GM12891 (cell line): Measurements from ENCODE around the gene ZNF587B.
"Not testable (repeated sequence)": the region's sequence is repeated elsewhere in the genome, so short reads cannot be mapped to it uniquely, and the experiment has no call there.

ENCODE experiments used
- DNase-seq: peaks from one replicate; pipeline ENCODE4 v3.0.0; 2011; ENCODE audit warnings: low spot score; ENCODE audit not compliant: insufficient read length
- FAIRE-seq: peaks from 2 replicates; lab custom pipeline; 2011; peaks lifted over from hg19 to GRCh38; lab: Jason Lieb, UNC
- PAX5 ChIP-seq: IDR thresholded peaks from 2 replicates; pipeline ENCODE4 v1.6.1; 2011; ENCODE audit warnings: low read length, moderate library complexity, mild to moderate bottlenecking; ENCODE audit not compliant: insufficient read depth, severe bottlenecking
- POLR2A ChIP-seq: IDR thresholded peaks from 2 replicates; pipeline ENCODE4 v1.6.1; 2011; ENCODE audit warnings: low read depth, low read length, control low read depth
- POLR2AphosphoS5 ChIP-seq: IDR thresholded peaks from 2 replicates; pipeline ENCODE4 v1.6.1; 2011; ENCODE audit warnings: low read depth, low read length, control low read depth
- POU2F2 ChIP-seq: IDR thresholded peaks from 2 replicates; pipeline ENCODE4 v1.6.1; 2011; ENCODE audit warnings: low read depth, mild to moderate bottlenecking, control low read depth, low read length, moderate library complexity
- SPI1 ChIP-seq: IDR thresholded peaks from 2 replicates; pipeline ENCODE4 v1.6.1; 2011; ENCODE audit warnings: low read depth, low read length, control low read depth
- TAF1 ChIP-seq: IDR thresholded peaks from 2 replicates; pipeline ENCODE4 v1.6.1; 2011; ENCODE audit warnings: low read depth, low read length, control low read depth

The ZNF587B gene

DNA sequence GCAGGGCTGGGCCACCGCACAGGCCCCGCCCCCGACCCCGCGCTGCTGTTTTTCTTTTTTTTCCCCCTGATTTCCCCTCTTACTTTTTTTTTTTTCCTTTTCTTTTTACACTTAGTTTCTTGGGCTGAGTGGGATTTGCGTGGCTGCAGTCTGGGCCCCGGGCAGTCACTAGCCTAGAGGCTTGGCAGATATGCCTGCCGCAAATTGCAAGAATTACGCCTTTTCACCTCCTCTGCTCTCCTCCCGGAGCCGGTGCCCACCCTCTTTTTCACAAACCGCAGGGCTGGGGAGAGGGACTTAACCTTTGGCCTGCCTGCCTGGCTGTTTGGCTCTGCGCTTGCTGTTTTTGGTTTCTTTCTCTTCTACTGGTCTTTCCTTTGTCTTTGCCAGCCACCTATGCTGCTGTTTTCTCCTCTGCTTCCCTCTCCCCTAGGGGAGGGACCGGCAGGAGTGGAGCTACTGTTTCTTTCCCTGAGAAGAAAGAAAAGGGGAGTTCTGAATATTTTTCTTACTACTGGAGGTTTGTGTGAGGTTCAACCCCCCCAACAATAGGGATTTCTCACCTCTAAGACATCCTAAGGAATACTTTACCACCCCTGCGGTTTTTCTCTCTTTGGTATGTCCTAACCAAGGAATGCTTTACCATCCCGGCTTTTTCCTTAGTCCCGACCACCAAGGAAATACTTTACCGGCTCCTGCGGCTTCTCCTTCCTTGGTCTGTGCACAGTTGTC lies 26.3 kb upstream of the ZNF587B start:
- no peak for DNase-seq
- no peak for FAIRE-seq
- TF ChIP-seq POLR2AphosphoS5, result no peak
- no peak for TF ChIP-seq TAF1
- no peak for TF ChIP-seq PAX5
- no peak for TF ChIP-seq SPI1
- no peak for TF ChIP-seq POLR2A
- TF ChIP-seq POU2F2, result no peak

DNA sequence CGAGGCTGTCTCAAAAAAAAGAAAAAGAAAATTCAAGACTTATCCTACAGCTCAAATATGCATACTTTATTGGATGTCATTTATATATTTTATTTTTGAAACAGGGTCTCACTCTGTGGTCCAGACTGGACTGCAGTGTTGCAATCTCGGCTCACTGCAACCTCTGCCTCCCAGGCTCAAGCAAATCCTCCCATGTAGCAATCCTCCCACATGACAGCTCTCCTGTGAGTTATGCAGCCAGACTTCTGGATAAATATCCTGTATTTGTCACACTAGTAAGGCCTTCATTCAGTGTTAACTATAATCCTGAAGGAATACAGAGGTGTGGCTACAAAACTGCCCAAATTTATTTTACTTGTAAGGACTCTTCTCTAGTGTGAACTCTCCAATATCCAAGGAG lies 22.6 kb upstream of the ZNF587B start:
- TF ChIP-seq POU2F2, result no peak
- no peak for TF ChIP-seq TAF1
- TF ChIP-seq POLR2AphosphoS5, result no peak
- TF ChIP-seq POLR2A, result no peak
- no peak for TF ChIP-seq SPI1
- no peak for TF ChIP-seq PAX5
- no peak for DNase-seq
- FAIRE-seq, result no peak

DNA sequence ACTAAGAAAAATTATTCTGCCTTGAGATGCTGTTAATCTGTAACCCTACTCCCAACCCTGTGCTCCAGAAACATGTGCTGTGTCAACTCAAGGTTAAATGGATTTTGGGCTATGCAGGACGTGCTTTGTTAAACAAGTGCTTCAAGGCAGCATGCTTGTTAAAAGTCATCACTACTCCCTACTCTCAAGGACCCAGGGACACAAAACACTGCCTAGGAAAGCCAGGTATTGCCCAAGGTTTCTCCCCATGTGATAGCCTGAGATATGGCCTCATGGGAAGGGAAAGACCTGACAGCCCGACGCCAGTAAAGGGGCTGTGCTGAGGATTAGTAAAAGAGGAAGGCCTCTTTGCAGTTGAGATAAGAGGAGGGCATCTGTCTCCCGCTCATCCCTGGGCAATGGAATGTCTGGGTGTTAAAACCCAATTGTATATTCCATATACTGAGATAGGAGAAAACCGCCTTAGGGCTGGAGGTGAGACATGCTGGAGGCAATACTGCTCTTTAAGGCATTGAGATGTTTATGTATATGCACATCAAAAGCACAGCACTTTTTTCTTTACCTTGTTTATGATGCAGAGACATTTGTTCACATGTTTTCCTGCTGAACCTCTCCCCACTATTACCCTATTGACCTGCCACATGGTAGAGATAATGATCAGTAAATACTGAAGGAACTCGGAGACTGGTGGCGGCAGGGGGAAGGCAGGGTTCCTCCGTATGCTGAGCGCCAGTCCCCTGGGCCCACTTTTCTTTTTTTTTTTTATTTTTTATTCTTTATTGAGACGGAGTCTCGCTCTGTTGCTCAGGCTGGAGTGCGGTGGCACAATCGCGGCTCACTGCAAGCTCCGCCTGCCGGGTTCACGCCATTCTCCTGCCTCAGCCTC lies 19.4 kb upstream of the ZNF587B start:
- not testable (repeated sequence) for FAIRE-seq

DNA sequence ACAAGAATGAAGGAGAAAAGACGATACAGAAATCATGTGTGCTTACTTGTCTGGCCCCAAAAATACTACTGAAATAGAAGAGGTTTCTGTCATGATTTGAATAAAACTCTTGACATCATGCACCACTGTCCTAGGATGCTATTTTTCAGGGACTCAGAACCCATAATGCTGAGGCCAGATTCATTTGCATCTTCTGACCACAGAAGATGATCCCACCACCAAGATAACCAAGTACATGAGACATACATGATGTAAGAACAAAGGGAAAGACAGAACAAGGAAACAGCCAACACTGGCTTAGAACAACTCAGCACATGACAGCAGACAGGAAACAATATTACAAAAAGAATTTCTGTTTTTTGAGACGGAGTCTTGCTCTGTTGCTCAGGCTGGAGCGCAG lies 17.9 kb upstream of the ZNF587B start:
- peak; percentile 41 for FAIRE-seq
- DNase-seq, result no peak
- TF ChIP-seq POLR2A (no peak), POLR2AphosphoS5 (no peak), POU2F2 (peak; percentile 88), TAF1 (no peak), SPI1 (no peak), PAX5 (no peak)

More for the DNA sequence above, 19.4 kb upstream of the ZNF587B start:
- not testable (repeated sequence) for DNase-seq

DNA sequence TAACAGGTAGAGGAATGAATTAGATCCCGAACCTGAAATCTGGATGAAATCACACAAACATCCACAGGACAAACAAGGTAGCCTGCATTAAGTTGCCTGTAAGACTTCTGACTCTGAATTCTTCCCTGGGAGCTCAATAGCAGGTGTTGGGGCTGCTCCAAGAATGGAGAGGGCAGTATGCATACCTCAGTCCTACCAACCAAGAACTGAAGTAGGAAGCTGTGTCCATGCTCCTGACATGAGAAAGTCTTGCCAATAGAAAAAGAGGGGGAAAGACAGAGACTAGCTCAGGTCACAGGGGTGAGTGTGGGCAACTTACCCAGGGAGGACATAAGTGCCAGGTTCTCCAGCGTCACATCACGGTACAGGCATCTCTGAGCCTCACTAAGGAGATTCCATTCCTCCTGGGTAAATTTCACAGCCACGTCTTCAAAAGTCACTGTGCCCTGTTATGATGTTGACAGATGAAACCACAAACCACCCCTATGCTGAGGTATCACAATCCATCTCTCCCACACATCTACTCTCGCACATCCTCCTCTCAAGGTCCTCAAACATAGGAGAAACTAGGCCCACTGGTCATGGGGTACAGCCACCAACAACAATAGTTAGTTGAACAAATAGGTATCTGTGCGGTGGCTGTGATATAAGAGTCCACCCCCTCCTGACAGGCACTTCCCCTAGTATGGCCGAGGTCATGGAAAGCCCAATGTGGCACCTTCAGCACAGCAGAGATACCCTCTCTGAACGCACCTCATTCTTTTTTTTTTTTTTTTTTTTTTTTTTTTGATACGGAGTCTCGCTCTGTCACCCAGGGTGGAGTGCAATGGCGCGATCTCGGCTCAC lies 16.9 kb upstream of the ZNF587B start:
- FAIRE-seq, result peak; percentile 28
- DNase-seq, result not testable (repeated sequence)

DNA sequence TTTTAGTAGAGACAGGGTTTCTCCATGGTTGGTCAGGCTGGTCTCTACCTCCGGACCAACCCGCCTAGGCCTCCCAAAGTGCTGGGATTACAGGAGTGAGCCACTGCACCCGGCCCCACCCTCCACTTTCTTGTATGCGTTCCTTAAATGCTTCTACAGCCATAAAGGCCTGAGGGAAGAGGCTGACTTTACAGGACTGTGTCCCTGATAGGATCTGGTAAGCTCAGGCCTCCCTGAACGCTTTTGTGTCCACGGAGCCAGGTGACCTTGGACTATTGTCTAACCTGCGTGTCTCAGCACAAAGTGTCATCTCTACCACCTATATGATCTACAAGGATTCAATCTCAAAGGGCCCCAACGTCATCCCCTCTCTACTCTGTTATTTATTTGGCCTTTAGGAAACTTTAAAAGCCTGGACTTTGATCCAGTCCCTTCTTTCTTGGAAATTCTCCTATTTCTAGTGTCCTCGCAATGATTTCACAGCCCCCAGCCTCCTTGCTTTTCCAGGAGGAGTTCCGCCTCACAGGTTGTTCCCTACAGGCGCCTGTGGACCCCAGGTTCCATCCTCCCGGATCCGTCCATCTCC lies 16.1 kb upstream of the ZNF587B start:
- no peak for FAIRE-seq
- no peak for DNase-seq
- TF ChIP-seq POLR2AphosphoS5 (no peak; the same call in 1 of the 2 replicates), POU2F2 (no peak), POLR2A (no peak), SPI1 (no peak), PAX5 (no peak), TAF1 (no peak)

DNA sequence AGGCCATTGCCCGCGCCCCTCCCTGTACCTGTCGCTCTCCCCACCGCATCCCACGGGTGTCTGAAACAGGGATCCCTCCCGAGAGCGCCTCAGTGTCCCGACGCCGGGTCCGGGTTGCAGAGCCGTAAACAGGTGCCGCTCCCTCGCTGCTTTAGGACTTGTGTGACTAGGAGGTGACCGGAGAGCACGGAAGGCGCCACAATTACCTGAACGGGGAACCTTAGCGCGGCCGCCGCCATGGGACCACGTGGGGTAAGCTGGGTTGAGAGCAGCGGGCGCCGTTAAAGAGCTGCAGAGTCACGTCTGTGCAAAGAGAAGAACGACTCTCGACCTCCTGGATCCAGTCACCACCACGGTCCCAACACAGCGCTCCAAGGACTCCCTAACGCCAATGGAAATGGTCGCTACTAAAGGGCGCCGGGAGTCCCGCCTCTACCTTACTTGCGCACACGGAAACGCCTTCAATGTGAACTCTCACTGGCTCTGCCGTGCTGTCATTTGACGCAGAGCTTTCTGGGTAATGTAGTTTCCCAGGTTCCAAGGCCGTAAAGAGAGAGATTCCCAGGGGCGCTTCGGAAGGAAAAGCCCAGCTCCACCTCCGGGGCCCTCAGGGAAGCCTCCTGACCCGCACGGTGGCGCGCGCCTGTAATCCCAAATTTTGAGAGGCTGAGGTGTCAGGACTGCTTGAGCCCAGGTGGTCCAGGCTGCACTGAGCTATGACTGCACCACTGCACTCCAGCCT lies 15.4 kb upstream of the ZNF587B start, which contains the start of gene ZNF552:
Gene ZNF552, minus strand, starts transcription at position 409 of the 742 bp plus-strand sequence. Its CDS starts 170 bp downstream, at position 239.
- DNase-seq (peak; percentile 64), FAIRE-seq (peak; percentile 75)
- TF ChIP-seq POU2F2 (peak; percentile 68; the same call in 1 of the 2 replicates), PAX5 (no peak), POLR2A (peak; percentile 73), POLR2AphosphoS5 (peak; percentile 86), SPI1 (no peak), TAF1 (peak; percentile 78; the same call in 1 of the 2 replicates)

DNA sequence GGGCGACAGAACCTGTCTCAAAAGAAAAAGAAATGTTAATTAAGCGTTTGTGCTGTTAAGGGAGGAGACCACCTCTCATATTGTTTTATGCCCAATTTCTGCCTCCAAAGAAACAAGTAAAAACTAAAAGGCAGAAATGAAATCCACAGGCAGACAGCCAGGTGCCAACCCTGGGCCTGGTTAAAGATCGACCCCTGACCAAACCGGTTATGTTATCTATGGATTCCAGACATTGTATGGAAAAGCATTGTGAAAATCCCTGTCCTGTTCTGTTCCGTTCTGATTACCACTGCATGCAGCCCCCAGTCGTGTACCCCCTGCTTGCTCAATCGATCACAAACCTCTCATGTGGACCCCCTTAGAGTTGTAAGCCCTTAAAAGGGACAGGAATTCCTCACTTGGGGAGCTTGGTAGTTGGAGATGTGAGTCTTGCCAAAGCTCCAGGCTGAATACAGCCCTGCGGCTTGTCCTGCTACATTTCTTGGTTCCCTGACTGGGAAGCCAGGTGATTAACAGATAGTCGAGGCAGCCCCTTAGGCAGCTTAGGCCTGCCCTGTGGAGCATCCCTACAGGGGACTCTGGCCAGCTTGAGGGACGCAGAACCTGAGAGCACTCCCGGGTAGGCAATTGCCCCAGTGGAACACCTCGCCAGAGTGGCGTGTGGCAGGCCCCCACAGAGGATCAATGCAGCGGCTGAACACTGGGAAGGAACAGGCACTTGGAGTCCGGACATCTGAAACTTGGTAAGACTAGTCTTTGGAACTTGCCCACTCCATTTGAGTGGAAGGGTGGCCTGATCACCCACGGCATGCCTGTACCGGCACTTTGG lies 14.6 kb upstream of the ZNF587B start:
- no peak for FAIRE-seq
- TF ChIP-seq SPI1, result no peak
- TF ChIP-seq POLR2A, result no peak
- no peak for TF ChIP-seq POLR2AphosphoS5
- TF ChIP-seq PAX5, result no peak
- no peak for TF ChIP-seq TAF1
- no peak for TF ChIP-seq POU2F2
- DNase-seq, result no peak

DNA sequence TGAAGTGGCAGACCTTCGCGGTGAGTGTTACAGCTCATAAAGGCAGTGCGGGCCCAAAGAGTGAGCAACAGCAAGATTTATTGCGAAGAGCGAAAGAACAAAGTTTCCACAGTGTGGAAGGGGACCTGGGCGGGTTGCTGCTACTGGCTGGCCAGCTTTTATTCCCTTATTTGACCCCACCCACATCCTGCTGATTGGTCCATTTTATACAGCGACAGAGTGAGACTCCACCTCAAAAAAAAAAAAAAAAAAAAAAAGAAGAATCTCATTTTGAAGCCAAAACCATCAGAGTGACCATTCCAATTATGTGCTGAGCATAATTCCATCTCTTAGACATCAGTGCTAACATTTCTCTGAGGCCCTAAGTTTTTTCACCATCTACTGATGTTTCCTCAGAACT lies 13.4 kb upstream of the ZNF587B start:
- TF ChIP-seq POU2F2, result no peak
- TF ChIP-seq POLR2AphosphoS5, result no peak
- no peak for TF ChIP-seq POLR2A
- TF ChIP-seq SPI1, result no peak
- TF ChIP-seq PAX5, result no peak
- no peak for TF ChIP-seq TAF1
- no peak for FAIRE-seq
- DNase-seq, result no peak
